Keratinocyte (primary cell): Measurements from ENCODE around the gene RFX8. TPM values are rescaled to one million over a fixed set of nuclear protein-coding genes. Genes with fewer than 3 reads are reported as not detected.
"Not testable (repeated sequence)": the region's sequence is repeated elsewhere in the genome, so short reads cannot be mapped to it uniquely, and the experiment has no call there.

ENCODE experiments used
- DNase-seq: peaks from one replicate; pipeline ENCODE4 v3.0.0-alpha.2; 2011; ENCODE audit warnings: low read depth, missing footprints, low spot score
- FAIRE-seq: peaks from 2 replicates; lab custom pipeline; 2011; peaks lifted over from hg19 to GRCh38; lab: Jason Lieb, UNC
- H2AFZ ChIP-seq: 2 replicates; pipeline ENCODE4 v1.6.0; 2012; ENCODE audit warnings: low read length, control low read depth, inconsistent platforms; ENCODE audit not compliant: control insufficient read depth
- H3K27ac ChIP-seq: 2 replicates; pipeline ENCODE4 v1.5.1; 2011; ENCODE audit warnings: low read length; ENCODE audit not compliant: control insufficient read depth, insufficient read depth
- H3K27me3 ChIP-seq: 3 replicates; pipeline ENCODE4 v1.6.0; 2011; ENCODE audit warnings: low read length; ENCODE audit not compliant: control insufficient read depth, insufficient read depth; ENCODE audit errors: extremely low read depth
- H3K36me3 ChIP-seq, 2 experiments: 2 replicates in 1 of 2; 3 replicates in 1 of 2; pipeline ENCODE4 v1.5.1; 2011; ENCODE audit warnings: low read length in 2 of 2, mild to moderate bottlenecking in 1 of 2; ENCODE audit not compliant: control insufficient read depth in 2 of 2, insufficient read depth in 2 of 2; ENCODE audit errors: extremely low read depth in 1 of 2
- H3K4me1 ChIP-seq: 3 replicates; pipeline ENCODE4 v1.5.1; 2011; ENCODE audit warnings: low read length; ENCODE audit not compliant: control insufficient read depth, insufficient read depth; ENCODE audit errors: extremely low read depth
- H3K4me2 ChIP-seq: 3 replicates; pipeline ENCODE4 v1.6.0; 2011; ENCODE audit warnings: low read depth, low read length; ENCODE audit not compliant: control insufficient read depth, insufficient read depth; ENCODE audit errors: extremely low read depth
- H3K4me3 ChIP-seq, 3 experiments: fragments of 200-600 bp in 1 of 3; sonication (generic) in 1 of 3; 2 replicates in 2 of 3; 3 replicates in 1 of 3; pipeline ENCODE4 v1.5.1; 2011 to 2016; ENCODE audit warnings: low read length in 3 of 3, mild to moderate bottlenecking in 3 of 3, control low read depth in 2 of 3, inconsistent platforms in 1 of 3, low read depth in 1 of 3, mixed read lengths in 1 of 3, mixed run types in 1 of 3, moderate library complexity in 1 of 3; ENCODE audit not compliant: control insufficient read depth in 2 of 3, insufficient read depth in 2 of 3; ENCODE audit errors: extremely low read depth in 1 of 3
- H3K79me2 ChIP-seq: 2 replicates; pipeline ENCODE4 v1.6.0; 2012; ENCODE audit warnings: low read length; ENCODE audit not compliant: control insufficient read depth, insufficient read depth
- H3K9ac ChIP-seq: 3 replicates; pipeline ENCODE4 v1.6.0; 2011; ENCODE audit warnings: low read length; ENCODE audit not compliant: control insufficient read depth, insufficient read depth; ENCODE audit errors: extremely low read depth
- H3K9me1 ChIP-seq: 3 replicates; pipeline ENCODE4 v1.6.0; 2011; ENCODE audit warnings: low read length; ENCODE audit not compliant: control insufficient read depth, insufficient read depth; ENCODE audit errors: extremely low read depth
- H3K9me3 ChIP-seq: 2 replicates; pipeline ENCODE4 v1.5.1; 2012; ENCODE audit warnings: low read depth, low read length; ENCODE audit not compliant: control insufficient read depth
- H4K20me1 ChIP-seq: 3 replicates; pipeline ENCODE4 v1.6.0; 2011; ENCODE audit warnings: low read length; ENCODE audit not compliant: control insufficient read depth, insufficient read depth; ENCODE audit errors: extremely low read depth
- CTCF ChIP-seq, 3 experiments: IDR thresholded peaks in 1 of 3; conservative IDR thresholded peaks in 1 of 3; optimal IDR thresholded peaks in 1 of 3; 2 replicates in 2 of 3; 3 replicates in 1 of 3; pipeline versions ENCODE3 to v1.5.1; 2011; ENCODE audit warnings: low read length in 3 of 3, mild to moderate bottlenecking in 3 of 3, moderate library complexity in 2 of 3, control low read depth in 1 of 3, inconsistent platforms in 1 of 3; ENCODE audit not compliant: insufficient read depth in 2 of 3; ENCODE audit errors: extremely low read depth in 1 of 3
- EZH2 ChIP-seq: IDR thresholded peaks from one replicate; pipeline ENCODE4 v1.6.1; 2012; ENCODE audit warnings: inconsistent platforms, mild to moderate bottlenecking, low read length, moderate library complexity
- dilution Hi-C: fragments of 300-500 bp; cut with MboI; formaldehyde crosslinking; loops from one replicate; pipeline ENCODE4 v1.7.0; 2020; ENCODE audit warnings: low sequenced_read_pairs; ENCODE audit not compliant: extremely low pct_ligation_motif_present
- polyA plus RNA-seq, 5 experiments: library from polyadenylated mRNA; depleted of rRNA in 3 of 5; stranded (reverse) in 3 of 5; stranded (forward) in 1 of 5; unstranded in 1 of 5; fragments of >200 nt; gene quantifications; 1 replicate in 1 of 5; 2 replicates in 3 of 5; 3 replicates in 1 of 5; pipeline versions ENCODE4 v1.2.1 to v1.2.3, GENCODE V29; 2011 to 2012; ENCODE audit warnings: missing spikeins in 2 of 5, low read depth in 1 of 5, low replicate concordance in 1 of 5

RFX8 gene
- polyA plus RNA-seq, 1 donor (not counting 4 experiments of a cell fraction or from before 2014, with no cell fraction given) = 0.05 TPM

- dilution Hi-C loops = no loop called here
- no peak overlapping the region for H2AFZ ChIP-seq
- H4K20me1 ChIP-seq = no peaks in the 10 kb centered on the region
- no peaks in the 10 kb centered on the region for H3K9me1 ChIP-seq
- no peaks in the 10 kb centered on the region for H3K36me3 ChIP-seq
- no peak overlapping the region for H3K4me3 ChIP-seq
- H3K4me2 ChIP-seq = no peak overlapping the region
- H3K27me3 ChIP-seq = no peaks in the 10 kb centered on the region
- H3K9ac ChIP-seq = no peak overlapping the region
- DNase-seq (no peak), FAIRE-seq (no peak)
- H3K9me3 ChIP-seq = no peaks in the 10 kb centered on the region
- H3K27ac ChIP-seq = no peak overlapping the region
- H3K4me1 ChIP-seq = no peaks in the 10 kb centered on the region
- TF ChIP-seq CTCF (optimal IDR thresholded peaks at IDR 0.05 in 1 of 3, IDR thresholded peaks at IDR 0.05 in 1 of 3, conservative IDR thresholded peaks at IDR 0.05 in 1 of 3; ENCODE audit: extremely low read depth in 1 of 3, insufficient read depth in 2 of 3, low read length in 3 of 3) (no peak), EZH2 (no peak)
- H3K79me2 ChIP-seq = no peaks in the 10 kb centered on the region
Measured at GRCh38 chr2:101509499-101510284, 34.8 kb upstream of the RFX8 start.

GRCh38 chr2:101508636-101509035 is 33.7 kb upstream of the RFX8 start:
- no peak for FAIRE-seq
- H3K9me3 ChIP-seq = no peaks in the 10 kb centered on the region
- no peak for DNase-seq
- no peaks in the 10 kb centered on the region for H3K4me1 ChIP-seq
- H3K36me3 ChIP-seq = no peaks in the 10 kb centered on the region
- no peak overlapping the region for H3K9ac ChIP-seq
- H3K4me3 ChIP-seq = no peak overlapping the region
- dilution Hi-C loops = no loop called here
- H3K27me3 ChIP-seq = no peaks in the 10 kb centered on the region
- no peak overlapping the region for H2AFZ ChIP-seq
- H3K27ac ChIP-seq = no peak overlapping the region
- H3K9me1 ChIP-seq = no peaks in the 10 kb centered on the region
- no peaks in the 10 kb centered on the region for H4K20me1 ChIP-seq
- H3K79me2 ChIP-seq = no peaks in the 10 kb centered on the region
- TF ChIP-seq EZH2 (no peak), CTCF (optimal IDR thresholded peaks at IDR 0.05 in 1 of 3, IDR thresholded peaks at IDR 0.05 in 1 of 3, conservative IDR thresholded peaks at IDR 0.05 in 1 of 3; ENCODE audit: extremely low read depth in 1 of 3, insufficient read depth in 2 of 3, low read length in 3 of 3) (no peak)
- no peak overlapping the region for H3K4me2 ChIP-seq

- dilution Hi-C loops, FAIRE-seq: not testable (repeated sequence)
Measured at GRCh38 chr2:101505276-101505675, 30.4 kb upstream of the RFX8 start.

GRCh38 chr2:101504744-101505143 is 29.8 kb upstream of the RFX8 start:
- H3K9me1 ChIP-seq, H3K79me2 ChIP-seq, H3K4me2 ChIP-seq, FAIRE-seq, H3K27ac ChIP-seq, H3K4me3 ChIP-seq, H3K9me3 ChIP-seq, H3K36me3 ChIP-seq, H3K4me1 ChIP-seq, H3K9ac ChIP-seq, DNase-seq, H4K20me1 ChIP-seq, H2AFZ ChIP-seq, H3K27me3 ChIP-seq, dilution Hi-C loops: not testable (repeated sequence)

More at GRCh38 chr2:101505276-101505675, 30.4 kb upstream of the RFX8 start:
- not testable (repeated sequence) for DNase-seq, H3K79me2 ChIP-seq, H3K27me3 ChIP-seq, H3K9me3 ChIP-seq, H3K36me3 ChIP-seq, H3K4me1 ChIP-seq, H3K4me3 ChIP-seq, H3K9ac ChIP-seq, H2AFZ ChIP-seq, H3K4me2 ChIP-seq, H4K20me1 ChIP-seq, H3K27ac ChIP-seq, H3K9me1 ChIP-seq
